GM23338 (cell line): ENCODE data around the gene OSBPL6. TPM values are rescaled to one million over a fixed set of nuclear protein-coding genes. Genes with fewer than 3 reads are reported as not detected.
A peak's percentile ranks its signal among the peaks of the same experiment; 100 is the strongest.

Experiments used
- ATAC-seq: fragments of 200-7000 bp; cut with Tn5 transposase; 3 replicates; pipeline ENCODE4 v1.9.1; 2020
- DNase-seq: peaks from one replicate; pipeline ENCODE4 v3.0.0-alpha.2; 2015; ENCODE audit warnings: low spot score
- H2AFZ ChIP-seq: fragments of 200-600 bp; sonication (generic); 2 replicates; pipeline ENCODE4 v1.8.0; 2016; ENCODE audit warnings: antibody characterized with exemption, mild to moderate bottlenecking, moderate library complexity
- H3F3A ChIP-seq: fragments of 200-600 bp; sonication (generic); replicated peaks from 2 replicates; pipeline ENCODE4 v1.8.0; 2017; ENCODE audit warnings: antibody characterized with exemption, mixed run types, low read depth
- H3K27ac ChIP-seq: fragments of 200-600 bp; sonication (generic); 2 replicates; pipeline ENCODE4 v1.6.1; 2016; ENCODE audit warnings: low read depth
- H3K27me3 ChIP-seq: fragments of 200-600 bp; sonication (generic); 2 replicates; pipeline ENCODE4 v1.8.0; 2016; ENCODE audit warnings: mild to moderate bottlenecking, mixed run types, moderate library complexity; ENCODE audit not compliant: insufficient read depth
- H3K36me3 ChIP-seq: fragments of 200-600 bp; sonication (generic); 2 replicates; pipeline ENCODE4 v1.8.0; 2016; ENCODE audit warnings: mild to moderate bottlenecking; ENCODE audit not compliant: insufficient read depth
- H3K4me1 ChIP-seq: fragments of 200-600 bp; sonication (generic); 2 replicates; pipeline ENCODE4 v1.8.0; 2016; ENCODE audit warnings: mild to moderate bottlenecking, moderate library complexity; ENCODE audit not compliant: insufficient read depth
- H3K4me2 ChIP-seq: fragments of 200-600 bp; sonication (generic); 2 replicates; pipeline ENCODE4 v1.7.1; 2017; ENCODE audit warnings: mixed run types
- H3K4me3 ChIP-seq: fragments of 200-600 bp; sonication (generic); 2 replicates; pipeline ENCODE4 v1.6.1; 2016; ENCODE audit warnings: mixed run types
- H3K79me2 ChIP-seq: fragments of 200-600 bp; sonication (generic); replicated peaks from 2 replicates; pipeline ENCODE4 v1.8.0; 2017; ENCODE audit warnings: mild to moderate bottlenecking; ENCODE audit not compliant: insufficient read depth
- H3K9me2 ChIP-seq: fragments of 200-600 bp; sonication (generic); 2 replicates; pipeline ENCODE4 v1.8.0; 2017; ENCODE audit not compliant: insufficient read depth
- H4K20me1 ChIP-seq: fragments of 200-600 bp; sonication (generic); replicated peaks from 2 replicates; pipeline ENCODE4 v1.8.0; 2017; ENCODE audit warnings: mild to moderate bottlenecking; ENCODE audit not compliant: insufficient read depth
- H3K27ac Mint-ChIP-seq: 2 replicates; pipeline ENCODE4 v1.8.0; 2020; ENCODE audit warnings: inconsistent platforms, mild to moderate bottlenecking, moderate library complexity, mixed read lengths
- H3K27me3 Mint-ChIP-seq: 3 replicates; pipeline ENCODE4 v1.8.0; 2022; ENCODE audit warnings: low read depth, mild to moderate bottlenecking, moderate library complexity, mixed read lengths, inconsistent platforms; ENCODE audit not compliant: insufficient read depth, poor library complexity
- H3K36me3 Mint-ChIP-seq: 3 replicates; pipeline ENCODE4 v1.8.0; 2021; ENCODE audit warnings: low read depth, mild to moderate bottlenecking, inconsistent platforms, moderate library complexity, mixed read lengths
- H3K4me1 Mint-ChIP-seq: 3 replicates; pipeline ENCODE4 v1.8.0; 2020; ENCODE audit warnings: mild to moderate bottlenecking, inconsistent platforms, mixed read lengths
- H3K4me3 Mint-ChIP-seq: 3 replicates; pipeline ENCODE4 v1.8.0; 2021; ENCODE audit warnings: moderate library complexity, mild to moderate bottlenecking, inconsistent platforms, mixed read lengths
- H3K9me3 Mint-ChIP-seq: 3 replicates; pipeline ENCODE4 v1.8.0; 2020; ENCODE audit warnings: moderate library complexity, mild to moderate bottlenecking, inconsistent platforms, mixed read lengths
- CREB1 ChIP-seq: fragments of 250-450 bp; sonication (Bioruptor Pico); IDR thresholded peaks from 2 replicates; pipeline ENCODE4 v1.5.0; 2020; ENCODE audit warnings: low read depth, mild to moderate bottlenecking, moderate library complexity
- EZH2 ChIP-seq: fragments of 200-600 bp; sonication (generic); IDR thresholded peaks from one replicate; pipeline ENCODE4 v1.8.0; 2017; ENCODE audit warnings: antibody characterized with exemption, mild to moderate bottlenecking, low read depth; ENCODE audit not compliant: unreplicated experiment
- EZH2phosphoT487 ChIP-seq: fragments of 200-600 bp; sonication (generic); IDR thresholded peaks from one replicate; pipeline ENCODE4 v1.8.1; 2018; ENCODE audit warnings: antibody characterized with exemption; ENCODE audit not compliant: unreplicated experiment
- JUNB ChIP-seq: IDR thresholded peaks from one replicate; pipeline ENCODE4 v1.6.1; 2016; ENCODE audit warnings: antibody characterized with exemption; ENCODE audit not compliant: unreplicated experiment
- POLR2AphosphoS5 ChIP-seq: IDR thresholded peaks from 2 replicates; pipeline ENCODE4 v1.6.1; 2016; ENCODE audit warnings: antibody characterized with exemption, low read depth
- STAT1 ChIP-seq: IDR thresholded peaks from one replicate; pipeline ENCODE4 v1.6.1; 2016; ENCODE audit warnings: antibody characterized with exemption; ENCODE audit not compliant: unreplicated experiment
- ZNF331 ChIP-seq: fragments of 250-450 bp; sonication (Bioruptor Pico); IDR thresholded peaks from 2 replicates; pipeline ENCODE4 v1.5.0; 2020; ENCODE audit warnings: low read depth, mild to moderate bottlenecking, moderate library complexity
- polyA plus RNA-seq: library from polyadenylated mRNA; unstranded; fragments of >200 nt; fragmentation: Nextera tagmentation; extraction: Ambion mirVana; gene quantifications from 2 replicates; pipeline ENCODE4 v1.2.1, GENCODE V29; 2016
- total RNA-seq: library from RNA; depleted of rRNA; stranded (reverse); fragments of >200 nt; shearing (Covaris generic); gene quantifications from 2 replicates; pipeline ENCODE4 v1.2.3, GENCODE V29; 2014
- TF ChIP-seq, protein P1 (sequence below), 2 experiments: fragments of 200-600 bp in 1 of 2; sonication (generic) in 1 of 2; conservative IDR thresholded peaks; 2 replicates each; pipeline versions ENCODE4 v1.5.1 to v1.6.1; 2016 to 2017; ENCODE audit warnings: antibody characterized with exemption in 2 of 2, low read depth in 2 of 2, mild to moderate bottlenecking in 2 of 2, moderate library complexity in 1 of 2
- TF ChIP-seq, protein P2 (sequence below): IDR thresholded peaks from 2 replicates; pipeline ENCODE4 v1.6.1; 2016; ENCODE audit warnings: antibody characterized with exemption
- TF ChIP-seq, protein P3 (sequence below): IDR thresholded peaks from one replicate; pipeline ENCODE4 v1.6.1; 2018; ENCODE audit warnings: antibody characterized with exemption; ENCODE audit not compliant: unreplicated experiment

OSBPL6 gene
- total and polyA plus RNA-seq, 2 experiments from 2014 or later: 6.0 to 8.5 TPM

DNA sequence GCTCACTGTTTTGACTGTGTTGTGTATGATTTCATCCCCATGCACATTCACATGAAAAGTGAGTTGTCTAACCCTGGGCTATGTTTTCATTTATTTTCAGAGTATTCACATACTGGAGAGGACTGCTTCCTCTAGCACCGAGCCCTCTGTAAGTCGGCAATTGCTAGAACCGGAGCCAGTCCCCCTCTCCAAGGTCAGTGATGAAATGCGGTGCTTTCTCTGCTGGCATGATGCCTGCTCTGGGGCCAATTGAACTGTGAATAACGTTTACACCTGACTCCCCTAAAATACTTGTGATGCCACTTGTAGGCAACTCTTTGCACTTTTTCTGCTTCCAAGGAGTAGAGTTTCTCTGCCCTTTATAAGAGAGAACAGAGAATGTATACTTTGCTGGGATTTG lies 129.8 kb downstream of the OSBPL6 start:
- H4K20me1 ChIP-seq: no peaks in the 10 kb centered on the region
- DNase-seq (no peak), ATAC-seq (peak; percentile 53; the same call in 2 of the 3 replicates)
- Mint-ChIP-seq H3K9me3 (no peaks in the 10 kb centered on the region), H3K27me3 (no peaks in the 10 kb centered on the region), H3K27ac (no peak overlapping the region), H3K36me3 (no peaks in the 10 kb centered on the region), H3K4me1 (no peaks in the 10 kb centered on the region; the same call in 2 of the 3 replicates), H3K4me3 (no peak overlapping the region)
- no peaks in the 10 kb centered on the region for H3F3A ChIP-seq
- no peaks in the 10 kb centered on the region for H3K27me3 ChIP-seq
- H3K36me3 ChIP-seq: no peaks in the 10 kb centered on the region
- H3K4me2 ChIP-seq: no peak overlapping the region
- no peak overlapping the region for H2AFZ ChIP-seq
- no peaks in the 10 kb centered on the region for H3K9me2 ChIP-seq
- no peak overlapping the region for H3K4me3 ChIP-seq
- H3K4me1 ChIP-seq: no peaks in the 10 kb centered on the region
- H3K27ac ChIP-seq: no peak overlapping the region
- TF ChIP-seq CREB1 (CRISPR knock-in tag): no peak
- TF ChIP-seq POLR2AphosphoS5: no peak
- TF ChIP-seq EZH2phosphoT487: no peak
- TF ChIP-seq, protein P1, sequence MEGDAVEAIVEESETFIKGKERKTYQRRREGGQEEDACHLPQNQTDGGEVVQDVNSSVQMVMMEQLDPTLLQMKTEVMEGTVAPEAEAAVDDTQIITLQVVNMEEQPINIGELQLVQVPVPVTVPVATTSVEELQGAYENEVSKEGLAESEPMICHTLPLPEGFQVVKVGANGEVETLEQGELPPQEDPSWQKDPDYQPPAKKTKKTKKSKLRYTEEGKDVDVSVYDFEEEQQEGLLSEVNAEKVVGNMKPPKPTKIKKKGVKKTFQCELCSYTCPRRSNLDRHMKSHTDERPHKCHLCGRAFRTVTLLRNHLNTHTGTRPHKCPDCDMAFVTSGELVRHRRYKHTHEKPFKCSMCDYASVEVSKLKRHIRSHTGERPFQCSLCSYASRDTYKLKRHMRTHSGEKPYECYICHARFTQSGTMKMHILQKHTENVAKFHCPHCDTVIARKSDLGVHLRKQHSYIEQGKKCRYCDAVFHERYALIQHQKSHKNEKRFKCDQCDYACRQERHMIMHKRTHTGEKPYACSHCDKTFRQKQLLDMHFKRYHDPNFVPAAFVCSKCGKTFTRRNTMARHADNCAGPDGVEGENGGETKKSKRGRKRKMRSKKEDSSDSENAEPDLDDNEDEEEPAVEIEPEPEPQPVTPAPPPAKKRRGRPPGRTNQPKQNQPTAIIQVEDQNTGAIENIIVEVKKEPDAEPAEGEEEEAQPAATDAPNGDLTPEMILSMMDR (conservative IDR thresholded peaks at IDR 0.05; ENCODE audit: low read depth in 2 of 2): no peak
- TF ChIP-seq, protein P2, sequence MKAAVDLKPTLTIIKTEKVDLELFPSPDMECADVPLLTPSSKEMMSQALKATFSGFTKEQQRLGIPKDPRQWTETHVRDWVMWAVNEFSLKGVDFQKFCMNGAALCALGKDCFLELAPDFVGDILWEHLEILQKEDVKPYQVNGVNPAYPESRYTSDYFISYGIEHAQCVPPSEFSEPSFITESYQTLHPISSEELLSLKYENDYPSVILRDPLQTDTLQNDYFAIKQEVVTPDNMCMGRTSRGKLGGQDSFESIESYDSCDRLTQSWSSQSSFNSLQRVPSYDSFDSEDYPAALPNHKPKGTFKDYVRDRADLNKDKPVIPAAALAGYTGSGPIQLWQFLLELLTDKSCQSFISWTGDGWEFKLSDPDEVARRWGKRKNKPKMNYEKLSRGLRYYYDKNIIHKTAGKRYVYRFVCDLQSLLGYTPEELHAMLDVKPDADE: no peak
- TF ChIP-seq JUNB: no peak
- TF ChIP-seq ZNF331 (CRISPR knock-in tag): no peak
- TF ChIP-seq EZH2: no peak
- H3K79me2 ChIP-seq: no peaks in the 10 kb centered on the region

DNA sequence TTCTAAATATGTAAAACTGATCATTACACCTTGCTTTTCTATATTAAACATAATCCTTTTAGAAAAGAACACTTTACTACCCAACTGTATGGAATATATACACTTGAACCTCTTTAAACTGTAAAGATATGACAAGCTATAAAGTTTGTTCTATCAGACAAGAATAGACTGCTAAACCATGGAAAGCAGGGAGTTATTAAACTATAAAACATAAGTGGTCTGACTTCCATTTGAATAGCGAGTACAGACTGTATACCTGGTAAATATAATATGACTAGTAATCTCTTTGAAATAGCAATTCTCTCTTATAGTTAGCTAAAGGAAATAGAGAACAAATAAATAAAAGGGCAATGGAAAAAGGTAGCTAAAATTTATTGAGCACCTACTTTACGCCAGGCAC lies 131.0 kb downstream of the OSBPL6 start:
- no peak overlapping the region for H3K4me3 ChIP-seq
- no peak overlapping the region for H3K27ac ChIP-seq
- H2AFZ ChIP-seq: no peak overlapping the region
- ATAC-seq (no peak), DNase-seq (no peak)
- H3F3A ChIP-seq: no peaks in the 10 kb centered on the region
- no peak overlapping the region for H3K27ac Mint-ChIP-seq
- no peak overlapping the region for H3K4me2 ChIP-seq
- H3K27me3 ChIP-seq: no peaks in the 10 kb centered on the region
- H3K36me3 Mint-ChIP-seq: no peaks in the 10 kb centered on the region
- H3K36me3 ChIP-seq: no peaks in the 10 kb centered on the region
- no peaks in the 10 kb centered on the region for H3K4me1 ChIP-seq
- no peaks in the 10 kb centered on the region for H3K9me2 ChIP-seq
- H3K79me2 ChIP-seq: no peaks in the 10 kb centered on the region
- no peaks in the 10 kb centered on the region for H4K20me1 ChIP-seq
- no peaks in the 10 kb centered on the region for H3K9me3 Mint-ChIP-seq
- no peaks in the 10 kb centered on the region; the same call in 2 of the 3 replicates for H3K4me1 Mint-ChIP-seq
- no peak overlapping the region for H3K4me3 Mint-ChIP-seq
- H3K27me3 Mint-ChIP-seq: no peaks in the 10 kb centered on the region
- TF ChIP-seq ZNF331 (CRISPR knock-in tag) (no peak), STAT1 (no peak), EZH2 (no peak), EZH2phosphoT487 (no peak), JUNB (no peak), POLR2AphosphoS5 (no peak)
- TF ChIP-seq, protein P3, sequence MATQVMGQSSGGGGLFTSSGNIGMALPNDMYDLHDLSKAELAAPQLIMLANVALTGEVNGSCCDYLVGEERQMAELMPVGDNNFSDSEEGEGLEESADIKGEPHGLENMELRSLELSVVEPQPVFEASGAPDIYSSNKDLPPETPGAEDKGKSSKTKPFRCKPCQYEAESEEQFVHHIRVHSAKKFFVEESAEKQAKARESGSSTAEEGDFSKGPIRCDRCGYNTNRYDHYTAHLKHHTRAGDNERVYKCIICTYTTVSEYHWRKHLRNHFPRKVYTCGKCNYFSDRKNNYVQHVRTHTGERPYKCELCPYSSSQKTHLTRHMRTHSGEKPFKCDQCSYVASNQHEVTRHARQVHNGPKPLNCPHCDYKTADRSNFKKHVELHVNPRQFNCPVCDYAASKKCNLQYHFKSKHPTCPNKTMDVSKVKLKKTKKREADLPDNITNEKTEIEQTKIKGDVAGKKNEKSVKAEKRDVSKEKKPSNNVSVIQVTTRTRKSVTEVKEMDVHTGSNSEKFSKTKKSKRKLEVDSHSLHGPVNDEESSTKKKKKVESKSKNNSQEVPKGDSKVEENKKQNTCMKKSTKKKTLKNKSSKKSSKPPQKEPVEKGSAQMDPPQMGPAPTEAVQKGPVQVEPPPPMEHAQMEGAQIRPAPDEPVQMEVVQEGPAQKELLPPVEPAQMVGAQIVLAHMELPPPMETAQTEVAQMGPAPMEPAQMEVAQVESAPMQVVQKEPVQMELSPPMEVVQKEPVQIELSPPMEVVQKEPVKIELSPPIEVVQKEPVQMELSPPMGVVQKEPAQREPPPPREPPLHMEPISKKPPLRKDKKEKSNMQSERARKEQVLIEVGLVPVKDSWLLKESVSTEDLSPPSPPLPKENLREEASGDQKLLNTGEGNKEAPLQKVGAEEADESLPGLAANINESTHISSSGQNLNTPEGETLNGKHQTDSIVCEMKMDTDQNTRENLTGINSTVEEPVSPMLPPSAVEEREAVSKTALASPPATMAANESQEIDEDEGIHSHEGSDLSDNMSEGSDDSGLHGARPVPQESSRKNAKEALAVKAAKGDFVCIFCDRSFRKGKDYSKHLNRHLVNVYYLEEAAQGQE: no peak
